ENCODE data around the gene WDR27.

Gene WDR27

DNA sequence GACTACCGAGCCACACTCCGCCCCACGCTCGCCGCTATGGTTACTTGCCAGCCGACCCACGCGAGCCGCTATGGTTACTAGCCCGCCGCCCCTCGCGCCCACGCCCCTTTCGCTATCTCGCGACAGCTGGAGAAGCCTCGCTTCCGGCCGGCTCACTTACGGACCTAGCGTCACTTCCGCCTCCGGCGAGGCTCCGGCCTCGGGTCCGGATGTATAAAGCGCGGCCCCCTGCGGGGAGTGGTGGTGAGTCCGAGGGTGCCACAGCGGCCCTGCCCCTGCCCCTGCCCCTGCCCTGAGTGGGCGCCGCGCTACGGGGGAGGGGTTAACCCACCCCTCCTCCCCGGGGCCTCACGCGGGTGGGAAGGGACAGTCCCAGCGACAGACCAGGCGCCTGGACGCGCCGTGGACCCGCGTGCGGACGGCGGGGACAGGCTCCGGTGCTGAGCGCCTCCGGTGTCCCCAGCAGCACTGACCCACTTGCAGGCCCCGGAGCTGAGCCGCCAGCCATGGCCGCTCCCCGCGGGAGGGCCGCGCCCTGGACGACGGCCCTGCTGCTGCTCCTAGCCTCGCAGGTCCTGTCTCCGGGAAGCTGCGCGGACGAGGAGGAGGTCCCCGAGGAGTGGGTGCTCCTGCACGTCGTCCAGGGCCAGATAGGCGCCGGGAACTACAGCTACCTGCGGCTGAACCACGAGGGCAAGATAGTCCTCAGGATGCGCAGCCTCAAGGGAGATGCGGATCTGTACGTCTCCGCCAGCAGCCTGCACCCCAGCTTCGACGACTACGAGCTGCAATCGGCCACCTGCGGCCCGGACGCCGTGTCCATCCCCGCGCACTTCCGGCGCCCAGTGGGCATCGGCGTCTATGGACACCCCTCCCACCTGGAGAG, at the start of gene WDR27, which contains the start of gene C6orf120:
WDR27 (minus strand) TSS at position 76 of the 886 bp plus-strand sequence. CDS start 13,024 bp downstream, outside the sequence.
C6orf120 (plus strand) TSS at position 173 of the 886 bp plus-strand sequence; CDS start at position 507, 334 bp downstream.
- peak; percentile 97 for DNase-seq

- DNase-seq = no peak
Observed at GRCh38 chr6:169746556-169746955, 44.7 kb upstream of the WDR27 start.

DNA sequence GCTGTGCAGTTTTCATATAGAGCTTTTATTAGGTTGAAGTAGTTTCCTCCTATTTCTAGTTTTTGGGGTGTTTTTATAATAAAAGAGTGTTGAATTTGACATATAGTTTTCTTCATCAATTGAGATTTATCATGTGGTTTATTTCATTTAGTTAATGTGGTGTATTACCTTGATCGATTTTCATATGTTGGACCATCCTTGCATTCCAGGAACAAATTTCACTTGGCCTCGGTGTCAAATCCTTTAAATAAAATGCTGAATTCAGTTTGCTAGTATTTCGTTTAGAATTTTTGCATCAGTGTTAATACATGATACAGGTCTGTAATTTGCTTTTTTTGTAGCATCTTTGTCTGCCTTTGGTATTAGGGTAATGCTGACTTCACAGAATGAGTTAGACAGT, 43.6 kb upstream of the WDR27 start:
- no peak for DNase-seq

DNA sequence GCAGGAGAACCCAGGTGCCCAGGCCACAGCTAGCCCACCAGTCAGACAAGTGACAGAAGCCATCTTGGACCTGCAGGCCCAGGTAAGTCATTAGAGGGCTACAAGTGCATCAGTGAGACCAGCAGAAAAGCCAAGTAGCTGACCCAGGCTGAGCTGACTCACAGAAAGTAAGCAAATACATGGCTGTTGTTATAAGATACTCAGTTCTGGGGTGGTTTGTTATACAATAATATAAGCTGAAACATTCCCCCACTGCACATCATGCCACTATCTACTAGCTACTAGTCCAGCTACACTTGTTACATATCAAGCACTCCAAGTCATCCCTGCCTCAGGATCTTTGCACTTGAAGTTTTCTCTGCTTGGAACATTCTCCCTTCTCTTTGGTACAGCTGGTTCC, 39.5 kb upstream of the WDR27 start:
- no peak for DNase-seq

DNA sequence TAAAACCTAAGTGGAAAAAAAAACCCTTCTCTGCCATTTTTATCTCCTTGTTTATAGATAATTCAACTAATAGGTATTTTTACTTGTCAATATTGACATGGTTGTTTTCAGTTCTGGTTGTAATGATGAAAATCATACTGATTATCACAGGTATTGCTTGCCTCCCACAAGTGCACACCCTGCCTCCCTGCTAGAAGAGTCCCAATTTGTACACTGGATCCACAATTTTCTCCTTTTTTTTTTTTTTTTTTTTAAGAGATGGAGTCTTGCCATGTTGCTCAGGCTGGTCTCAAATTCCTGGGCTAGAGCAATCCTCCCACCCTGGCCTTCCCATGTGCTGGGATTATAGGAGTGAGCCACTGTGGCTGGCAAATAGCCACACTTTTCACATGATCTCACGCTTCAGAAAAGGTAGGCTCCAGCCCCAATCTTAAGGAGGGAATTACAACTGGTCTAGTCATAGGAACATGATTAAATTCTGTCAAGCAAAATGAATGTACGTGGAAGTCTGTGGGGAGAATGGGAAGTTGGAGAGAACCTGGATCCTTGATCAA, 37.2 kb upstream of the WDR27 start:
- DNase-seq = no peak

DNA sequence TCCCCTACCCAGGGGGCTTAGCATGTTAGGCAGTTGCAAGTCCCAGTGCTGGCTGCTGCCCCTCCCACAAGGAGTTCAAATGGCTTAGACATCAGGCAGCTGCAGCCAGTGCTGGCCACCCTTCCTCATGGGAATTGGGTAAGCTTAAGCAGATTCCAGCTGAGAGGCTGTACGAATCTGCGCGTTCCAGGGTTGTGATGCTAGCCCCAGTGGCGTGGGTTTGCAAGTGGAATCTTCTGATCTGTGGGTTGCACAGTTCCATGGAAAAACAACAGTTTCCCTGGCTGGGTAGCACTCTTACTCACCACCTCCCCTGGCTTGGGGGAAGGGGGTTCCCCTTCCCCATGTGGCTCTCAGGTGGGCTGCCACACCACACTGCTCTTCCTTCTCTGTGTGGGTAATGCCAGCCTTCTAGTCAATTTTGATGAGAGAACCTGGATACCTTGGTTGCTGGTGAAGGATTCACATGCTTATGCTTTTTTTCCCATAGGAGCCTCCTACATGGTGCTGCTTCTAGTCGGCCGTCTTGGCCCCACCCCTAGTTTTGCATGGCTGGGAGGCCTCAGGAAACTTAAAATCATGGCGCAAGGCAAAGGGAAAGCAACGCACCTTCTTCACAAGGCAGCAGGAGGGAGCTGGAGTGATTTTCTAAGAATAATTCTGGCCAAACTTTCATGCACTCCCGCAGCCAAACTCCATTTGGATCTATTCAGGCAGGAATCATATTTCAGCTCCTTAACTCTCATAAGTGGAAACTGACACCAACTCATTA, 36.6 kb upstream of the WDR27 start:
- no peak for DNase-seq

DNA sequence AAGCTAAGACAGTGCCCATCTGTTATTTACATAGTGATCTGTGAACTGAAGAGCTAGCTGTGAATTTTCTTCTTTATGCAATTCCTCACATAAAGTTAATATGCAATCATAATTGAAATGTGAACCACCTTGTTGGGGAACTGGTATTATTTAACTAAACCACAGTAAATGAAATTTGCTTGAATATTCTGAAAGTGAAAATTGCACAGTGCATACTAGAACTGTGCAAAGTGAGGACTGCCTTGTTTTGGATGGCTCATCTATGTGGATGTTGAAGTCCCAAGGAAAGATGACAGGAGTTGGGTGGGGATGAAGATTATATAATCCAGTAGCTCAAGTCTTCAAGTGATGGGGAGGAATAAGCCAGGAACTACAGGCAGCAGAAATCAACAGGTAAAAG, 28.1 kb upstream of the WDR27 start:
- DNase-seq = no peak

GRCh38 chr6:169726963-169727362, 25.1 kb upstream of the WDR27 start:
- DNase-seq = no peak

DNA sequence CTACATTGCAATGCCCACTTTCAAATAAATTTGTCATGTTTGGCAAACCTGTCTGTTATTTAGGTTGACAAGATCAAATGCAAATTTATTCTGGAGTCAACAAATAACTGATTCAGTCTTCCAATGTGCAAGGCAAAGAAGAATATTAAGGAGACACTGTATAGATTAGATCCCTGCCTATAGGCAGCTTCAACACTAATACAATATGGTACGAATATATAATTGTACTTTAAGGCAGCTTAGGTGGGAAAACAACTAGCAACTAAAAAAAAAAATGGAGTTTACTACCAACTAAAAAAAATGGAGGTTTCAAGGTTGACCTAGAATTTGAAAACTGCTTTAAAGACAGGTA, 24.2 kb upstream of the WDR27 start:
- DNase-seq = no peak

DNA sequence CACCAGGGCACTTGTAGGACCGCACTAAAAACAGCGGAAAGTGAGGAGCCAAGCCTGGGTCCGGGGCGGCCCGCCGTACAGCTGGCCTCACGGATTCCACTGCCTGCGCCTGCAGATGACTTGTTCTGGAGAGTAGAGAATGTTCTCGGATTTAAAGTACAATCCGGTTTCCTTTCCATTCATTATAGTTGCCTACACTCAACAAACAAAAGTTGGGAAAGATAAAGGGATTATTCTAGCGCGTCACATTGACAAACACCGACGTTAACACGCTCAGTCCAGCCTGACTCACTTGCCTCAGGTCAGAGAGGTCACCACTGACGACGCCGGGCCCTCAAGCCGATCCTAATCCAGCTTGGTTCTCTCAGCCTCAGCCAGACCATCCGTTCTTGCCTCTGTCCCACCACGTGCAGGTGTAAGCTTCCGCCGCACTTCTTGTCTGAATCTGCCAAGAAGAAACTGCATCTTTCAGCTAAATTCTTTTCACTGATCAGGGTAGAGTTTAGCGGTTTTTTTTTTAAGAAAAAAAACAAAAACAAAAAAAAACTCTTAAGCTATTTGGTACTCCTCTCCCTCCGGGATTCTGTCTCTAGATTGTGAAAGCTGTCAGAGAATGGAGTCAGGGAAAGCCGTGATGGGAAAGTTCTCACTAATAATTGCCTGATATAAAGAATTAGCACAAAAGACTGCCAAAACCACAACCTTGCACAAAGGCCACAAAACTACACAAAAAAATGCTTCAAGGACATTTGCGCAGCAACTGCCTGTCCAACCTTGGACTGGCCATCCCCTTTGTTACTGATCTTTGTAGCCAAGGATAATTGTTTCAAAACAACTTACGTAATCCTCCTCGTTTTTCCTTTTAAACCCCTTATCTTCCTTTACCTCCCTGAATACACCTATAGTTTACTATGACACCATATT, 23.6 kb upstream of the WDR27 start:
- peak; percentile 15 for DNase-seq

DNA sequence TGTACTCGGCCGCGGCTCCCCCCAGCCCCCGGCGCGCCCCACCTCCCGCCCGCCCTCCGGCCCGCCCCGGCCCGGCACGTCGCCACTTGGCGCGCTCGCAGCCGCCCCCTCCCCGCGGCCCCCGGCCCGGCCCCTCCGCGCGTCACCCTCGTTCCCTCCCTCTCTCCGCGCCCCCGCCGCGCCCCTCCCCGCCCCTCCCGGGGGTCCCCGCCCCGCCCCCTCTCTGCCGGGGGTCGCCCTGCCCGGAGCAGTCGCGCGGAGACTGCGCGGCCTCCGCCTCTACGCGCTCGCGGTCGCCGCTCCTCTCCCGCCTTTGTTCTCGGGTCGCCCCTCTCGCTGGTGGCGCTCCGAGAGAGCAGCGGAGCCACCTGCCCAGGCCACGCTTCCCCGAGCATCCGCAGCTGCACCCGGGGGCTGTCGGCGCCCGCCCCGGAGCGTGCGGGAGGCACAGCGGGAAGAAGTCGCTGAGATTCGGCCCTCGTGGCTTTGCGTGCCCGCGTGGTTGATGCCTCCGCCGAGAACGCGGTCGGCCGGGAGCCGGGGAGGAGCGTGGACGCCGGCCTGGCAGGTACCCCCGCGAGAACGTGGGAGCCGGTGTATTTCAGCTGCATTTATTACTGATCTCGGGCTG, 22.8 kb upstream of the WDR27 start, which contains the start of gene PHF10:
PHF10 (minus strand) TSS at position 7 of the 631 bp plus-strand sequence. CDS start 569 bp downstream, outside the sequence.
- DNase-seq = peak; percentile 79

- peak; percentile 53 for DNase-seq
Observed at GRCh38 chr6:169723991-169724493, 22.2 kb upstream of the WDR27 start.

GRCh38 chr6:169723200-169723909, 21.5 kb upstream of the WDR27 start:
- peak; percentile 68 for DNase-seq

DNA sequence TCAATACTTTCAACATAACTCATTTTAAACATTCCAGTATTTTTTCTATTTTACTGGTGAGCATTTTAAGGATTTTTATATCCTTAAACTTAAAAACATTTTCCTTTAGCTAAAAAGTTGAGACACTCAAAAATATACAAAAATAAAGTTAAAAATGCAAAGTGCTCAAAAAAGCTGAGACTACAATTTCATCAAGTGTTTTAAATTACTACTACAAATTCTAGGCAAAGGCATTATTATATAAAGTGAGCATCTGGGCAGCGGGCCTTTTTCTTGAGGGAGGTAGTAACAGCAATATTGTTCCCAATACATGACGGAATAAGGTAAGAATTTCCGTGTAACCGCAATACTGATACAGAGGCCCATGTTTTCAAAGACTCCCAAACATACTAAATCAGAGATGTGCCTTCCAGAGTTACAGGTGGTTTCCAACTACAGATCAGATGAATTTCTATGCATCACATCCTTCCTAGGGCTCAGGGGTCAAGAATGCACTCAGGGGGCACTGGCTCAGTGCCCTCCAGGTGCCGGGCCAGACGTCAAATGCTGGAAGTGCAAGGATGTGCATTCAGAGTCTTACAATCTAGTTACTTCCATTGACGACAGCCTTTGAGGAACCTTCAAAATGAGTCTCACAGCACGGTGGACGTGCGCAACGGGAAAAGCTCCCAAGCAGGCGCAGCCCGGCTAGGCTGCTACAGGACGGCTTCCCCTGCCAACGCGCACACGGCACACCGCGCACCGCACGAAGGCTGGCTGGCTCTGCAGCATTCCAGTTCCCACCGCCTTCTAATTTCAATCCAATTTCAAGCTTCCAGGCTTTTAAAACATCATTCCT, 20.8 kb upstream of the WDR27 start:
- DNase-seq = peak; percentile 41

DNA sequence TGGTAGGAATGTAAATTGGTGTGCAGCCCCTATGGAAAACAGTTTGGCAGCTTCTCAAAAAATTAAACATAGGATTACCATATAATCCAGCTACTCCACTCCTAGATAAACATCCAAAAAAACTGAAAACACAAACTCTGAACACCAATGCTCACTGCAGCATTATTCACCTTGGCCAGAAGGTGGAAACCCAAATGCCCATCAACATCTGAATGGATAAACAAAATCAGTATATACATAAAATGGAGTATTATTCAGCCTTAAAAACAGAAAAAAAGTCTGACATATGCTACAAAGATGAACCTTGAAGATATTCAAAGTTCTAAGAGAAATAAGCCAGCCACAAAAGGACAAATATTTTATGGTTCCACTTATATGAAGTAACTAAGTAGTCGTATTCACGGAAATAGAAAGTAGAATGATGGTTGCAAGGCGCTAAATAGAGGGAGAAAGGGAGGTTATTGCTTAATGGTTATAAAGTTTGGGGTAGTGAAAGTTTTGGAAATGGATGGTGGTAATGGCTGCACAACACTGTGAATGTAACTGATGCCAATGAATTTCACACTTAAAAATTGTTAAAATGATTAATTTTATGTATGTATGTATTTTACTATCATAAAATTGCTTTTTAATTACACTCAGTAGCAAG, 18.5 kb upstream of the WDR27 start:
- DNase-seq = peak; percentile 28

DNA sequence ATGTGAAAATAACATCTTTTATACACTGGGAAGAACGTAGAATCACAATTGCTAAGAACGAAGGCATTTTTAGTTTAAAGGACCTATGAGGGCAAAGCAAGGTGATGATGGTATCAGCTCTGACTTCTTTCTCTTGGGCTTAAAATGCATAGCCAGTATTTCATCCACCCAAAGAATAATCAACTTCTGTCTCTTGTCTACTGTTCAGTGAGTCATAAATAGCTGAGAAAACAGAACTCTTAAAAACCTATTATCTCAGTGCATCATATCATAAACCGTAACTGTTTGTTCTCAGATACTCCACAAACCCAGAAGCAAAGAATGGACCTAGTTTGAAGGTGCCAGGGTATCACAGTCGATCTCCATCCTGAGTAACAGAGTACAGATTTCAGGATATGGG, 17.3 kb upstream of the WDR27 start:
- no peak for DNase-seq

DNA sequence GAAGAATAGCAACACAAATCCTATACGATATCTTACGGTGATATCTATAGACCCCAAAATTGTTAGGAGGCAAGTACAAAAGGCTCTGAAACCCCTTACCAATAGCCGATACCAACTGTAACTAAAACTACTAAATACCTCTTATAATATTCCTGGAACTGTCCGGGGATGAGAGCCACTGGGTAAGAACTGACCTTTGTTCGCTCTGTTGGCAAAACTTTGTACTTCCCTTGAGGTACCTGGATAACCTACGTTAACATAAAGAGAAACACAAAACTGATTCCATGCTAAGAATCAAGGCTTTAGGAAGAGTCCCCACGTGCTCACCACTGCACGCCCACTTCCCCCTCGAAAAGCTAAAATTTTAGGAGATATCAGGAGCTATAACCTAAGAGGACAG, 12.8 kb upstream of the WDR27 start:
- no peak for DNase-seq

GRCh38 chr6:169714178-169714577, 12.3 kb upstream of the WDR27 start:
- no peak for DNase-seq

- no peak for DNase-seq
Observed at GRCh38 chr6:169710009-169710408, 8.2 kb upstream of the WDR27 start.

All from CD4-positive, alpha-beta T cell treated with Interleukin-10 for 1 hour (primary cell).